HG02981 (cell line): ENCODE data around the gene PC.
A peak's percentile ranks its signal among the peaks of the same experiment; 100 is the strongest.
"Not testable (repeated sequence)": the region's sequence is repeated elsewhere in the genome, so short reads cannot be mapped to it uniquely, and the experiment has no call there.

Experiments
- ATAC-seq: cut with Tn5 transposase; IDR thresholded peaks from one replicate; pipeline ENCODE4 v1.9.1; 2021; ENCODE audit warnings: mild to moderate bottlenecking, moderate library complexity; ENCODE audit not compliant: unreplicated experiment

PC gene

DNA sequence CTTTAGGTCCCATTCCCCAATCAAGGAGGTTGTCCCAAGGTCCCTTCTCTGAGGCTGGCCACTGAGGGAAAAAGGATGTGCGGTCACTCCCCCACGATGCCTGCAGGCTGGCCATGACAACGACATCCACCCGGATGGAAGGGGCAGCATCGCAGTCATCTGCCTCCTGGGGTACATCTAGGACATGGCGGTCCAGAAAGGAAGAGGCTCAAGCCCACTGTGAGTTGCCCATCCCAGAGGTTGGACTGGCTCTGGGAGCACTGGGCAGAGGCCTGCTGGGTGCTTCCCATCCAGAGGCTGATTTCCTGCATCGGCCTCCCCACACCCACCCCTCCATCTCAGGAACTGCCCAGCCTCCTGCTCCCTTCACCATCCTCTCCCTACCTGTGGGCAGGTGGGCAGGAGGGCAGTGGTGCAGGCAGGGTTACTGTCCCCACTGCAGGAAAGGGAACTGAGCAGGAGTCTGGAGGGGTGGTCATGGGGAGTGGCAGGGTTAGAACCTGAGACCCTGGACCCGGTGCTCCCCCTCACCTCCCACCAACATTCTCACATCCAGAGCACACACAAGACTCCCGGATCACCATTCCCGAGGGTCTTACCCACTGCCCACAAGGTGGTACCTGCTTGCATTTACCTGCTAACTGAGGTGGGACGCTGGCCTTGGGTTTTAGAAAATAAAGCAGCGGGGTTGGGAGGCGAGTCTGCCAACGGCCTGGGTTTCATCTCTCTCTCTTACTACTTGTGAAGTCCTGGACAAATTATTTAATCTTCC is 110.5 kb downstream of the PC start:
- ATAC-seq: no peak

DNA sequence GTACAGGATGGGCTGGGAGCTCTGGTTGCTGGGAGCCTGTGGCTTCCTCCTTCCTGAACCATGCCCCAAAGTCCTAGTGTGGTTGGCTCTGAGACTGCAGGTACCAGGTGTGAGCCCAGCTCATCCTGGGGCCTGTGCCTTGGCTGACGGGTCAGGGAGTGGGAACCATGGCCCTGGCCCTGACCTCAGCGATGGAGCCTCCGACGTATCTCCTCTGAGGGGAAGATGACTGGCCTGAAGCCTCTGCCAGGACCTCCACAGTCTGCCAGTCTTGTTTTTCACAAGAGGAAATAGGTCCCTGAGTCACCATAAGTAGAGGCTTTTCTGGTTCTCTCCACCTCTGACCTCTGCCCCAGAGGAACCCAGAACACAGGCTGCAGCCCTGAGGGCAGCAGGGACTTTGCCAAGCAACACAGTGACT is 111.5 kb downstream of the PC start:
- no peak for ATAC-seq

DNA sequence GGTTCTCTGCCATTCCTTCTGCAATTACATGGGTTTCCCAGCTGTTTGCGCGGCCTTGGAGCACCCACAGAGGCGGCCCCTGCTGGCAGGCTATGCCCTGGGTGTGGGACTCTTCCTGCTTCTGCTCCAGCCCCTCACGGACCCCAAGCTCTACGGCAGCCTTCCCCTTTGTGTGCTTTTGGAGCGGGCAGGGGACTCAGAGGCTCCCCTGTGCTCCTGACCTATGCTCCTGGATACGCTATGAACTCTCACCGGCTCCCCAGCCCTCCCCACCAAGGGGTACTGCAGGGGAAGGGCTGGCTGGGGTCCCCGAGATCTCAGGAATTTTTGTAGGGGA is 112.3 kb downstream of the PC start:
- no peak for ATAC-seq

DNA sequence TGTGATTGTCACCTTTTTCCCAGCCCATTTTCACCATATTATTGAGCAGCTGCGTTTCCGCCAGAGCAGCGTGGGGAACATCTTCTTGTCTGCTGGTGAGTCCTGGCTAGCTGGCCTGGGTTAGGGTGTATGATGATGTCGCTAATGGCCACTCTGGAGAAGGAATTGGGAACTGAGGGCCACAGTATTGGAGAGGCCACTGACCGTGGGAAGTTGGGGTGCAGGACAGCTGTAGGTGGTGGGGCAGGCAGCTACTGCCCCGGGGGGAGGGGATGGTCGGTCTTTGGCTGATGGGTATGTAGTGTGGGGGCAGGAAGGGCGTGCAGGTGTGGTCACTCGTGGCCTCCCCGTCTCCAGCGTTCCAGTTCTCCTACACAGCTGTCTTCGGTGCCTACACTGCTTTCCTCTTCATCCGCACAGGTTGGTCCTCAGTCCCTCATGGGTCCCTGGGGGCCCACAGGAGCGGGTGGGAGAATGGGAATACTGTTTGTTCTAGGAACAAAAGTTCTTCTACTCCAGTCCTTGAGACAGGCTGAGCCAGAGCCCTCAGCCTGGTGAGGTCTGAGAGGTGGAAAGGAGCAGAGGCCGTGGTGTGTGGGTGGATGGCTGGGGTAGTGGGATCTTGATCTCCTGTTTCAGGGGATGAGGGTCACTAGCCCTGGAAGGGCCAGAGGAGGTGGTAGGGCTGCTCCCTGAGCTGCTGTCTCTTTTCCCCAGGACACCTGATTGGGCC is 112.9 kb downstream of the PC start:
- no peak for ATAC-seq

DNA sequence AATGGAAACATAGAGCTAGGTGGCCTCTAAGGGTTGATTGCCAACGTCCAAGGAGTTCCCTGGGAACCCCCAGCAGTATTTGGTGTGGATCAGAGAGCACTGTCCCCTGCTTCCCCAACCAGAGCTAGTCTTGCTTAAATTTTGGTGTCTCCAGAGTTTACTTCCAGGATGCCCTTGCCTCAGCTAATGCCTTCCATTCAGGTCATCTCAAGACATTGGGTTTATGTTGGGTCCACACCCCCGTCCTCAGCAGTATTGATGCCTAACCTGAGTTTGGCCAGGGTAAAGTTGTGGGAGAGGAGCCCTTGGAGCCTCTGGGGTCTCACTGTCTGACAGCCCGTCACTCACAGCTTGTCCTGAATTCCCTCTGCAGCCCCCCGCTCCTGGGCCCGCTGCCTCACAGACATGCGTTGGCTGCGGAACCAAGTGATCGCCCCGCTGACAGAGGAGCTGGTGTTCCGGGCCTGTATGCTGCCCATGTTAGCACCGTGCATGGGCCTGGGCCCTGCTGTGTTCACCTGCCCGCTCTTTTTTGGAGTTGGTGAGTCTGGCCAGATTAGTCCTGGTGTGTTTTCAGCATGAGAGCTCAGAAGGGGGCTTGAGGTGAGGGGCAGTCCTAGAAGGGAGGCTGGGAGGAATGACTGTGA is 113.6 kb downstream of the PC start:
- no peak for ATAC-seq

DNA sequence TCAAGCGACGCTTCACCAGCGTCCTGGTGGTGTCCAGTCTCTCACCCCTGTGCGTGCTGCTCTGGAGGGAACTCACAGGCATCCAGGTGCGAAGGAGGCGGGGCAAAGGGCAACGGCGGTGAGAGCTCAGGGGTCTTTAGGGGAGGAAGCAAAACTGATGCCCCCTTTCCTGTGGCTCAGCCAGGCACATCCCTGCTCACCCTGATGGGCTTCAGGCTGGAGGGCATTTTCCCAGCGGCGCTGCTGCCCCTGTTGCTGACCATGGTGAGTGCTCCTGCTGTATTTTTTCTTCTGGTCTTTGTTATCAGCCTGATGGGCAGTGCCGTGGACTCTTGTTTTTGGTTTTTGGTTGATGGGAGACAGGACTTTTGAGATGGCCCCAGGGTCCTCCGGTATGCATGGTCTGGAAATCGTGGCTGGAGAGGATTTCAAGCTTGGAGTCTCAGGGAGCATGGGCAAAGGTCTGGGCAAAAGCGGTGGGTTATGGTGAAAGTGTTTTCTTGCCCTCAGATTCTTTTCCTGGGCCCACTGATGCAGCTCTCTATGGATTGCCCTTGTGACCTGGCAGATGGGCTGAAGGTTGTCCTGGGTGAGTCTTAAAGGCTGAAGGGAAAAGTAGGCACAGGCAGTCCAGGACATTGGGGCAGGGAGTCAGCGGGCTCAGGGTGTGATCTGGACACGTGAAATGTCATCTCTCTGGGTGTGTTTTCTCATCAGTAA is 114.2 kb downstream of the PC start:
- no peak for ATAC-seq

DNA sequence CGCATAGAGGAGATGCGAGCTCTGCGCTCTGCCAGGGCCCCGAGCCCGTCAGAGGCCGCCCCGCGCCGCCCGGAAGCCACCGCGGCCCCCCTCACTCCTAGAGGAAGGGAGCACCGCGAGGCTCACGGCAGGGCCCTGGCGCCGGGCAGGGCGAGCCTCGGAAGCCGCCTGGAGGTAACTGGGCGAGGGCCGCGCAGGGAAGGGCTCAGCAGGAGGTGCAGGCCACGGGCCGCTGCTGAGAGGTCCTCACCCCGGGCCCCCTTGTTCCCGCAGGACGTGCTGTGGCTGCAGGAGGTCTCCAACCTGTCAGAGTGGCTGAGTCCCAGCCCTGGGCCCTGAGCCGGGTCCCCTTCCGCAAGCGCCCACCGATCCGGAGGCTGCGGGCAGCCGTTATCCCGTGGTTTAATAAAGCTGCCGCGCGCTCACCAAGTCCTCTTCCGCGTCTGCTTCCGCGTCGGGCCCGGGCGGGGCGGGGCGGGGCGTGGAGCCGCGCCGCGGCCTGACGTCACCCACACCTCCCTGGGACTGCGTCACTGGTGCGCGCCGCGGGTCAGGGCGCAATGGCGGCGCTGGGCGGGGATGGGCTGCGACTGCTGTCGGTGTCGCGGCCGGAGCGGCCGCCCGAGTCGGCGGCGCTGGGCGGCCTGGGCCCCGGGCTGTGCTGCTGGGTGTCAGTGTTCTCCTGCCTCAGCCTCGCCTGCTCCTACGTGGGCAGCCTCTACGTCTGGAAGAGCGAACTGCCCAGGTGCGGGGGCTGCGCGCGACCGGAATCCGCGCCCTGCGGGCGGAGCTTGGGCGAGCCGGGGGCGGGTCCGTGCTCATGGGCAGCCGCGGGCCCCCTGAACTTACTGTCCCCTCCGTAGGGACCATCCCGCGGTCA is 115.0 kb downstream of the PC start, which contains the start of gene RCE1:
RCE1 (plus strand) TSS at position 546 of the 880 bp plus-strand sequence; CDS start at position 561, 15 bp downstream.
- peak; percentile 62 for ATAC-seq

DNA sequence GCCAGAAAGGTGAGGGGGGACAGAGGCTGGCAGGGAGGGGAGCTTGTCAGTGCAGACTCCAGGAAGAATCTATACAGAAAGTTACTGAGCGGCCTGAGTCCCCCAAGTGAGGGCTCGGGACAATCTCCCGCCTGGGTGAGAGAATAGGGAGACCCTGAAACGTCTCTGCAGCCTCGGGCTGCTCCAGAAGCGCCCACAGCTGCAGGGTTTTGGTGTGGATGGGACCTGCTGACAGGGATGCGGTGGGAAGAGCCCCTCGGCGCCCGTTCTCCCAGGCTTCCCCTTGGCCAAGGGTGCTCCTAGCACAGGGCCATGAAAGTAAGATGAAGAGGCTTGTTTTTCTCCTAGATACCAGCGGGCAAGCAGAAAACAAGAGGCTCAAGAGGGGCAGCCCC is 115.7 kb downstream of the PC start:
- ATAC-seq: no peak

DNA sequence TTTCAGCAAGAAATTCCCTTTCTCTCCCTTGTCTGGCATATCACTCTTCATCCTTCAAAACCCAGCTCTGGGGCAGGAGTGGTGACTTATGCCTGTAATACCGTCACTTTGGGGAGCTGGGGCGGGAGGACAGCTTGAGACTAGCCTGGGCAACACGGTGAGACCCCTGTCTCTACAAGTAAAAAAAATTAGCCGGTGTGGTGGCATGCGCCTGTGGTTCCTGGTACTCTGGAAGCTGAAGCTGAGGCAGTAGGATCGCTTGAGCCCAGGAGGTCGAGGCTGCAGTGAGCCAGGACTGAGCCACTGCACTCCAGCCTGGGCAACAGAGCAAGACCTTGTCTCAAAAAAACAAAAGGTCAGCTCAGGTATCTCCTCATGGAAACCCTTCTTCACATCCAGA is 116.3 kb downstream of the PC start:
- no peak for ATAC-seq

DNA sequence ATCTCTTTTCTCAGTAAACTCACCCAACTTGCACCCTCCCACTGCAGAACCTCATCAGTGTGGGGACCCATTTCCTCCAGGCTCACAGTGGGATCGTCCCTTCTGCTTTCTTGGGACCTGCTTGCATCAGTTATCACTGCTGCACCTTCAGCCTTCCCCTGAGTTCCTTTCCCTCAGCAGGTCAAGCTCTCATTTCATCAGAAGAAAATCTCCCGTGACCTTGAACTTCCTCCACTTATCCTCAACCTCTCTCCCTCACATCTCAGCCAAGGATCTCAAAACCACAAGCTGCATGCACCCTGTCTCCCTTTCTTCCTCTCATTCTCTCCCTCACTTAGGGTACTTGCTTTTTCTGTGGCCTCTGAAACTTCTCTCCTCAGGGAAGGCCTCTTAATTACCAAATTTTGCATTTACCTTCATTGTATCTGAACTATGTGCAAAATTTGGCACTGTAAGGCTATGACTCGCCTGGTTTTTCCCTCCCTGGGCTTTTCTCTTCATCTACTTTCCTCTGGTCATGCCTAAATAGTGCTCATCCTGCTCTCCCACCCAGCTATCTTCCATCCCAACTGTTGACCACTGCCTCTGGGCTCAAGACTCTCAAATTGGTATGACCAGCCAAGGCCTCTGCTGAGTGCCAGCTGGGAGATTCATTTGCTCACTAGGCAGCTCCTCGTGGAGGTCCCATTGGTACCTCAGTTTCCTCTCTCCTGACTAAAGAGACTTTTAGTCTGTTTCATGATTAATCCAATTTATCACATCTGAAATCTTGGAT is 117.7 kb downstream of the PC start:
- ATAC-seq: no peak

DNA sequence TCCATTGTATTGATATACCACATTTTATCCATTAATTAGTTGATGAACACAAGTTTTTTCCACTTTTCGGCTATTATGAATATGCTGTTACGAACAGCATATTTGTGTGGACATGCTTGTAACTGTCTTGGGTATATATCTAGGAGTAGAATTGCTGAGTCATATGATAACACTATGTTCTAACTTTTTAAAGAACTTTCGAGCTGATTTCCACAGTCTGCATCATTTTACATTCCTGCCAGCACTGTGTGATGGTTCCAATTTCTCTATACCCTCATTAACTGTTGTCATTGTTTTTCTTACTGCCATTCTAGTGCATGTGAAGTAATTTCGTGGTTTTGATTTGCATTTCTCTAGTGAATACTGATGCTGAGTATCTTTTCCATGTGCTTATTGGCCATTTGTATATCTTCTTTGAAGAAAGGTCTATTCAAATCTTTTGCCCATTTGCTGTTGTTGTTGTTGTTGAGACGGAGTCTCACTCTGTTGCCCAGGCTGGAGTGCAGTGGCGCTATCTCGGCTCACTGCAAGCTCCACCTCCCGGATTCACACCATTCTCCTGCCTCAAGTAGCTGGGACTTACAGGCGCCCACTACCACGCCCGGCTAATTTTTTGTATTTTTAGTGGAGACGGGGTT is 122.3 kb downstream of the PC start:
- no peak for ATAC-seq

DNA sequence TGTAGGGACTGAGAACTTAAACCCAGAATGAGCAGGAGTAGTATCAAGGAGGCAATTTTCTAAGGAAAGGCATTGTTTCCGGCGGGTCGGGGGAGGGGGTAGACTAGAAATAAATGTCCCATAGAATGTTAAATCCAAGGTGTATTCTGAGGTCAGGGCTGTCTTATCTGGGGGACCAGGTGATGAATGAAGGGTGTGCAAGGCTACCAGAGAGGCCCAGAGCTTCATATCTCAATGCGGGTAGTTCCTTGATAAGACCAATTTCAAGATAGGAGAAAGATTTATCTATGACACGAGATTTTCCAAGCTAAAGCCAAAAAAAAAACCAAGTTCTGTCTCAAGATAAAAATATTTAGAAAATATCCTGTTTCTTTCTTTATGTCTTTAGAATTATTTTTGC is 123.2 kb downstream of the PC start:
- no peak for ATAC-seq

DNA sequence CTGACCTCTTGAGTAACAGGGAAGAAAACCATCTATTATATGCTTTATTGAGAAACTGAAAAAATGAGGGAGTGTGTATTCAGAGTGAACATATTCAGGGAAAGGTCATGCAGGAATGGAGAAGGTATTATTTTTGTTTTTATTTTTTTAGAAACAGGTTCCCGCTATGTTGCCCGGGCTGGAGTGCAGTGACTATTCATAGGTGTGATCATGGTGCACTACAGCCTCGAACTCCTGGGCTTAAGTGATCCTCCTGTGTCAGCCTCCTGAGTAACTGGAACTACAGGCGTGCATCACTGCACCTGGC is 123.7 kb downstream of the PC start:
- ATAC-seq: no peak

DNA sequence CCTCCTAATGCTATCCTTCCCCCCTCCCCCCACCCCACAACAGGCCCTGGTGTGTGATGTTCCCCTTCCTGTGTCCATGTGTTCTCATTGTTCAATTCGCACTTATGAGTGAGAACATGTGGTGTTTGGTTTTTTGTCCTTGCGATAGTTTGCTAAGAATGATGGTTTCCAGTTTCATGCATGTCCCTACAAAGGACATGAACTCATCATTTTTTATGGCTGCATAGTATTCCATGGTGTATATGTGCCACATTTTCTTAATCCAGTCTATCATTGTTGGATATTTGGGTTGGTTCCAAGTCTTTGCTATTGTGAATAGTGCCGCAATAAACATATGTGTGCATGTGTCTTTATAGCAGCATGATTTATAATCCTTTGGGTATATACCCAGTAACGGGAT is 133.6 kb downstream of the PC start:
- not testable (repeated sequence) for ATAC-seq

DNA sequence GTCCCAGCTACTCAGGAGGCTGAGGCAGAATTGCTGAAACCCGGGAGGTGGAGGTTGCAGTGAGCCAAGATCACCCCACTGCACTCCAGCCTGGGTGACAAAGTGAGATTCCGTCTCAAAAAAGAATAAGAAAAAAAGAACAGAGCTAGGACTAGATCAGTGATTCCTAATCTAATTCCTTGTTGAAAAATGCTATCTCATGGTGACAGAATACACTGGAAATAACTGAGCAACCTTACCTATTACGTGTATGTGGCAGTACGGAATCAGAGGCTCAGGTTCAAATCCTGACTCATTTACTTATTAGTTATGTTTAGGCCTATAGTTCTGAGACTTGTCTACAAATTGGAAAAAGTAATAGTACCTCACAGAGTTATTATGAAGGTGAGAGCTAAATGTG is 134.5 kb downstream of the PC start:
- no peak for ATAC-seq

DNA sequence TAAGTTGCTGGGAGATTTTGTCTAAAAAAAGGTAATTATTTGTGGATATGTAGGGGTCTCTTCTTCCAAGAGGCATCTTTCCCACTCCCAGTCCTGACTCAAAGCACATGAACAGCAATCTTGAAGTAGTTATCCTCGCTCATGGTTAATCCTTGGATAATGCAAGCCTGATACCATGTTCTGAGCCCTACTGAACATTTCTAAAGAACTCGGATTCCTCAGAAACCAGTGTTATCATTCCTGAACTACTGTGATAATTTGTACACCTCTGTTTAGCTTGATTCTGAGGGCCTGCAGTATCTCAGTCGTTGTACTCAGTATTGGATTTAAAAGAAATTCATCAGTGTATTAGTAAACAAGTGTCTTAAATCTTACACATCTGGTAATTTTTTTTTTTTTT is 137.3 kb downstream of the PC start:
- ATAC-seq: no peak

DNA sequence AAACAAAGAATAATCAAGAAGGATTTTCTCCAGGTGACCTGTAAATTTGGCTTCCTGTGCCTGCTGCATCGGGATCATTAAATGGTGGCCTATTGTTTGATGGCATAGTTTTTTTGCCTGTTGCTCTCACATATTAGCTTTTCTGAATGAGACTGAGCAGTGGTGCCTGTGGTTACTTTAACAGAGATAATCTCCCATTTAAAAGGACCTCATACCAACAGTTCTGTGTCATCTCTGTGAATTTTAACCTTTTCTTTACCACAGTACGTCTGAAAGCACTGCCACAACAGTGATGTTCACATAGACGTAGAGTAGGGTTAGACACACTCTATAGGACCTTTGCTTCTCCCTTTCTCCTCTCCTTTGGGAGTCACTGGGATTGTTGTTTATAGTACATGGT is 137.8 kb downstream of the PC start:
- no peak for ATAC-seq

DNA sequence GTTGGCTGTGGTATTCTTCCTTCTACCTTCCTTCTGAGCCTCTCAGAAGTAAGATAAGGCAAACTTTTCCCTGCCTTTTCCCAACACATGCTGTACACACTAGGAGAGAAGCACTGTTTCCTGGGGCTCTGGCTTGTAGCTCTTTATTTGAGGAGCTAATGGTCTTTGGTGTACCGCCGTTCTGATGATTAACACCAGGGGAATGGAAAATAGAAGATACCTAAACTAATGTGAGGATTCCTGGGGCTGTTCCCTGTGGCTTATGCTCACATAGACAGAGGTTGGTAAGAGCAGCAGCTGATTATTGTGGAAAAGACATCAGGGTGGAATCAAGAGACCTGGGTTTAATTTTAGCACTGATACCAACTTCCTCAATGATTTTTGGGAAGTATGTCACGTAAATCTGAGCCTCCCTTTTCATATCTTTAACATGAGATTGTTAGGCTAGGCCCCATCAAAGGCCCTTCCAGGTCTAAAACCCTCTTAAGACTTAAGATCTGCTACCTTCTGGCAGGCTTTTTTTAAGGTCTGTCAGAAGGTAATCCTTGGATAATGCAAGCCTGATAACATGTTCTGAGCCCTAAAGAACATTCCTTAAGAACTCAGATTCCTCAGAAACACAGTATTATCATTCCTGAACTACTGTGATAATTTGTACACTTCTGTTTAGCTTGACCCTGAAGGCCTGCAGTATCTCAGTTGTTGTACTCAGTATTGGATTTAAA is 139.8 kb downstream of the PC start:
- no peak for ATAC-seq

DNA sequence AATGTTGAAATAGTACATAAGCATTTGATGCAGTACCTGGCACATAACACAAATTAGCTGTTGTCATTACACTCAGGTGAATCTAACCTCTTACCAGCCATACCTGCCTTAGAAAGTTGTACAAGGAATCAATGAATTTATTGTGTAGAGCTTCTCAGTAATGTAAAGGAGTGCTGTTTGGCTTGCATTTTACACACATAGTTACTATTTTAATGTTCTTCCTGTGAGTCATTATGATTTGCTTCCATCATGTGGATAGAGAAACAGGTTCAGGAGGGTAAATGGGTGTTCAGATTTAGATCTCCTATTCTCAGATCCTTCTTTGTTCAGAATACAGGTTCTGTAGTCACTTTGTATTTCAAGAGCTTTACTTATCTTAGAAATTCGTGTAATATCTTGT is 142.5 kb downstream of the PC start:
- no peak for ATAC-seq
